H1 (cell line): ENCODE measurements around the gene LTC4S. TPM values are rescaled to one million over a fixed set of nuclear protein-coding genes. Genes with fewer than 3 reads are reported as not detected.
A peak's percentile ranks its signal among the peaks of the same experiment; 100 is the strongest.

Experiments
- CTCF ChIA-PET: fragments of 300-600 bp; sonication (Branson Sonifier 250); formaldehyde crosslinking; loops from one replicate; lab custom pipeline; 2021; ENCODE audit not compliant: partially characterized antibody; lab: Charles Lee
- POLR2A ChIA-PET: fragments of 300-600 bp; sonication (Branson Sonifier 250); formaldehyde crosslinking; loops from one replicate; lab custom pipeline; 2021; ENCODE audit warnings: inconsistent platforms; ENCODE audit not compliant: partially characterized antibody; lab: Charles Lee
- DNase-seq, 2 experiments: peaks; one replicate each; pipeline versions ENCODE4 v3.0.0 to v3.0.0-alpha.2; 2010 to 2022; ENCODE audit warnings: low spot score in 2 of 2, low read depth in 1 of 2, mixed read lengths in 1 of 2
- FAIRE-seq: peaks from 2 replicates; lab custom pipeline; 2011; peaks lifted over from hg19 to GRCh38; lab: Jason Lieb, UNC
- H2AFZ ChIP-seq: 2 replicates; pipeline ENCODE4 v1.8.1; 2012; ENCODE audit warnings: low read length, inconsistent platforms
- H2AK5ac ChIP-seq: 2 replicates; pipeline ENCODE4 v1.6.1; 2013; ENCODE audit warnings: low read depth, low read length
- H2BK120ac ChIP-seq: replicated peaks from 2 replicates; pipeline ENCODE3; 2013; ENCODE audit warnings: low read depth, low read length, inconsistent platforms
- H2BK12ac ChIP-seq: 2 replicates; pipeline ENCODE4 v1.6.1; 2013; ENCODE audit warnings: low read depth, low read length
- H2BK15ac ChIP-seq: 2 replicates; pipeline ENCODE4 v1.6.1; 2013; ENCODE audit warnings: low read length
- H2BK20ac ChIP-seq: 2 replicates; pipeline ENCODE4 v1.6.1; 2013; ENCODE audit warnings: low read length
- H2BK5ac ChIP-seq: 2 replicates; pipeline ENCODE4 v1.6.1; 2013; ENCODE audit warnings: low read depth, low read length
- H3K14ac ChIP-seq: 2 replicates; pipeline ENCODE4 v1.6.1; 2013; ENCODE audit warnings: inconsistent platforms; ENCODE audit not compliant: insufficient read length
- H3K18ac ChIP-seq: 2 replicates; pipeline ENCODE4 v1.6.1; 2013; ENCODE audit warnings: low read length; ENCODE audit errors: extremely low read depth
- H3K23ac ChIP-seq: 2 replicates; pipeline ENCODE4 v1.6.1; 2013; ENCODE audit warnings: inconsistent platforms; ENCODE audit not compliant: insufficient read length
- H3K23me2 ChIP-seq: 2 replicates; pipeline ENCODE4 v1.6.1; 2013; ENCODE audit warnings: low read depth, low read length
- H3K27ac ChIP-seq: 2 replicates; pipeline ENCODE4 v1.6.1; 2011; ENCODE audit warnings: low read depth, low read length, inconsistent platforms
- H3K27me3 ChIP-seq, 4 experiments: replicated peaks in 1 of 4; 1 replicate in 1 of 4; 2 replicates in 3 of 4; pipeline versions ENCODE4 v1.6.1 to v1.8.1; 2011 to 2013; ENCODE audit warnings: low read length in 3 of 4, mild to moderate bottlenecking in 3 of 4, inconsistent platforms in 2 of 4, mixed read lengths in 2 of 4, moderate library complexity in 1 of 4; ENCODE audit not compliant: control insufficient read depth in 3 of 4, insufficient read depth in 3 of 4; ENCODE audit errors: extremely low read depth in 1 of 4
- H3K36me3 ChIP-seq, 4 experiments: 2 replicates each; pipeline versions ENCODE4 v1.6.1 to v1.8.1; 2011 to 2013; ENCODE audit warnings: mild to moderate bottlenecking in 4 of 4, low read length in 3 of 4, moderate library complexity in 2 of 4, control low read depth in 1 of 4, inconsistent platforms in 1 of 4; ENCODE audit not compliant: insufficient read depth in 4 of 4, control insufficient read depth in 2 of 4
- H3K4ac ChIP-seq: replicated peaks from 2 replicates; pipeline ENCODE3; 2013; ENCODE audit warnings: low read length, low read depth, mixed read lengths, inconsistent platforms; ENCODE audit not compliant: insufficient read length
- H3K4me1 ChIP-seq, 4 experiments: replicated peaks in 1 of 4; 1 replicate in 1 of 4; 2 replicates in 3 of 4; pipeline versions ENCODE4 v1.6.1 to v1.8.1; 2011 to 2013; ENCODE audit warnings: low read length in 3 of 4, inconsistent platforms in 2 of 4, mixed read lengths in 1 of 4; ENCODE audit not compliant: insufficient read depth in 4 of 4, control insufficient read depth in 3 of 4
- H3K4me2 ChIP-seq, 2 experiments: 2 replicates each; pipeline versions ENCODE4 v1.6.1 to v1.8.1; 2011 to 2013; ENCODE audit warnings: low read depth in 2 of 2, low read length in 2 of 2, control low read depth in 1 of 2, inconsistent platforms in 1 of 2, mild to moderate bottlenecking in 1 of 2; ENCODE audit not compliant: insufficient read depth in 1 of 2
- H3K4me3 ChIP-seq, 4 experiments: fragments of 200-600, 300-600 bp in 1 of 4; sonication (generic), shearing (Covaris generic), sonication (Bioruptor Twin) in 1 of 4; 2 replicates each; pipeline versions ENCODE4 v1.5.1 to v1.8.1; 2011 to 2016; ENCODE audit warnings: low read length in 4 of 4, low read depth in 3 of 4, control low read depth in 2 of 4, inconsistent platforms in 2 of 4, mild to moderate bottlenecking in 2 of 4, mixed read lengths in 1 of 4, moderate library complexity in 1 of 4; ENCODE audit not compliant: insufficient read depth in 2 of 4; ENCODE audit errors: extremely low read depth in 1 of 4
- H3K56ac ChIP-seq: replicated peaks from 2 replicates; pipeline ENCODE3; 2013; ENCODE audit warnings: low read depth, mild to moderate bottlenecking, mixed read lengths, low read length, inconsistent platforms; ENCODE audit not compliant: insufficient read length
- H3K79me1 ChIP-seq: 2 replicates; pipeline ENCODE4 v1.6.1; 2013; ENCODE audit warnings: low read depth, low read length, control low read depth
- H3K79me2 ChIP-seq, 2 experiments: 2 replicates each; pipeline versions ENCODE4 v1.6.1 to v1.8.1; 2012 to 2013; ENCODE audit warnings: low read length in 2 of 2, mild to moderate bottlenecking in 2 of 2, inconsistent platforms in 1 of 2; ENCODE audit not compliant: insufficient read depth in 2 of 2, control insufficient read depth in 1 of 2
- H3K9ac ChIP-seq, 4 experiments: replicated peaks in 1 of 4; 1 replicate in 1 of 4; 2 replicates in 3 of 4; pipeline versions ENCODE4 v1.6.1 to v1.8.1; 2011 to 2013; ENCODE audit warnings: low read depth in 3 of 4, low read length in 3 of 4, control low read depth in 2 of 4, mild to moderate bottlenecking in 2 of 4, moderate library complexity in 2 of 4, inconsistent platforms in 1 of 4; ENCODE audit errors: extremely low read depth in 1 of 4
- H3K9me3 ChIP-seq, 2 experiments: 2 replicates each; pipeline versions ENCODE4 v1.6.1 to v1.8.1; 2012 to 2013; ENCODE audit warnings: mild to moderate bottlenecking in 2 of 2, moderate library complexity in 2 of 2, control low read depth in 1 of 2, inconsistent platforms in 1 of 2, low read depth in 1 of 2, low read length in 1 of 2, mixed read lengths in 1 of 2; ENCODE audit not compliant: insufficient read depth in 2 of 2
- H4K20me1 ChIP-seq, 2 experiments: replicated peaks in 1 of 2; 2 replicates each; pipeline versions ENCODE3 to v1.8.1; 2011 to 2013; ENCODE audit warnings: inconsistent platforms in 2 of 2, low read length in 2 of 2, mild to moderate bottlenecking in 1 of 2; ENCODE audit not compliant: insufficient read depth in 2 of 2, control insufficient read depth in 1 of 2
- H4K5ac ChIP-seq: 2 replicates; pipeline ENCODE4 v1.6.1; 2013; ENCODE audit warnings: low read length, low read depth, mixed read lengths, inconsistent platforms; ENCODE audit not compliant: insufficient read length
- H4K8ac ChIP-seq: 2 replicates; pipeline ENCODE4 v1.8.0; 2013; ENCODE audit warnings: mild to moderate bottlenecking, moderate library complexity, low read length, inconsistent platforms; ENCODE audit not compliant: insufficient read depth; ENCODE audit errors: extremely low read depth
- H4K91ac ChIP-seq: replicated peaks from 2 replicates; pipeline ENCODE3; 2013; ENCODE audit warnings: low read length, mixed read lengths, inconsistent platforms; ENCODE audit not compliant: insufficient read length
- BACH1 ChIP-seq: IDR thresholded peaks from 2 replicates; pipeline ENCODE4 v1.6.1; 2012; ENCODE audit warnings: low read length, improper control_type of control experiment
- CBX5 ChIP-seq: fragments of 300-800, 300-1000 bp; sonication (generic); IDR thresholded peaks from 2 replicates; pipeline ENCODE4 v1.7.1; 2016; ENCODE audit warnings: antibody characterized with exemption, low read length, low read depth
- CHD1 ChIP-seq: IDR thresholded peaks from 2 replicates; pipeline ENCODE4 v1.6.1; 2012; ENCODE audit warnings: low read depth, low read length, improper control_type of control experiment
- E2F6 ChIP-seq: IDR thresholded peaks from 2 replicates; pipeline ENCODE4 v1.6.1; 2012; ENCODE audit warnings: inconsistent platforms
- HDAC6 ChIP-seq: IDR thresholded peaks from one replicate; pipeline ENCODE4 v1.7.1; 2012; ENCODE audit warnings: low read depth, mild to moderate bottlenecking, inconsistent platforms, low read length, moderate library complexity
- NRF1 ChIP-seq: IDR thresholded peaks from 2 replicates; pipeline ENCODE4 v1.6.1; 2011; ENCODE audit warnings: mild to moderate bottlenecking, low read depth, low read length, improper control_type of control experiment
- POLR2A ChIP-seq, 2 experiments: IDR thresholded peaks; 1 replicate in 1 of 2; 2 replicates in 1 of 2; pipeline ENCODE4 v1.6.1; 2011; ENCODE audit warnings: low read depth in 2 of 2, low read length in 2 of 2, mild to moderate bottlenecking in 2 of 2; ENCODE audit errors: control extremely low read depth in 1 of 2
- RAD21 ChIP-seq, 2 experiments: IDR thresholded peaks in 1 of 2; conservative IDR thresholded peaks in 1 of 2; 2 replicates each; pipeline ENCODE4 v1.6.1; 2011; ENCODE audit warnings: low read depth in 2 of 2, low read length in 2 of 2, improper control_type of control experiment in 1 of 2, inconsistent platforms in 1 of 2, mild to moderate bottlenecking in 1 of 2, moderate library complexity in 1 of 2
- RXRA ChIP-seq: IDR thresholded peaks from 2 replicates; pipeline ENCODE4 v1.6.1; 2011; ENCODE audit warnings: low read depth, mild to moderate bottlenecking, low read length, moderate library complexity; ENCODE audit not compliant: insufficient read depth
- WGBS, 2 experiments: shearing (Covaris generic) in 1 of 2; methylation state at CpG; one replicate each; pipeline versions ENCODE4 v1.1.6 to v1.1.7; 2013 to 2015; ENCODE audit warnings: low lambda C conversion rate in 2 of 2, mixed read lengths in 2 of 2, inconsistent platforms in 1 of 2, low coverage in 1 of 2, missing lambda C conversion rate in 1 of 2; ENCODE audit not compliant: insufficient replicate concordance in 2 of 2, insufficient coverage in 1 of 2, insufficient read length in 1 of 2; ENCODE audit errors: extremely low coverage in 1 of 2, missing lambda C conversion rate in 1 of 2; 5-methylcytosine and 5-hydroxymethylcytosine counted together
- polyA plus RNA-seq, 7 experiments: library from polyadenylated mRNA; depleted of rRNA in 3 of 7; stranded (reverse) in 5 of 7; unstranded in 2 of 7; fragments of >200 nt in 5 of 7; fragments of 200-250 nt in 2 of 7; gene quantifications; 1 replicate in 5 of 7; 2 replicates in 1 of 7; 4 replicates in 1 of 7; pipeline versions ENCODE4 v1.2.1 to v1.2.3, GENCODE V29; 2011 to 2013; ENCODE audit warnings: missing spikeins in 2 of 7, mixed read lengths in 2 of 7
- total RNA-seq: library from RNA; stranded (reverse); fragmentation: NEBNext Ultra II Directional; extraction: Animal tissue kit (Norgen Biotek cat#: 25700); gene quantifications from 2 replicates; pipeline ENCODE4 v1.2.1, GENCODE V29; 2021

Gene LTC4S
- total and polyA plus RNA-seq, 2 of the 8 experiments (the other 6 are each of a cell fraction or from before 2014, with no cell fraction given) = 2.2 to 3.7 TPM

GRCh38 chr5:179827680-179828079 is 33.9 kb downstream of the LTC4S start:
- Histone ChIP-seq H4K20me1 (peaks cover 2 to 20% of the 10 kb centered on the region in 2 experiments), H3K9ac (no peak overlapping the region), H3K79me1 (peaks cover 2% of the 10 kb centered on the region), H4K8ac (no peak overlapping the region; the same call in 1 of the 2 replicates), H4K91ac (no peak overlapping the region), H2BK120ac (no peak overlapping the region), H3K9me3 (no peaks in the 10 kb centered on the region), H3K4me3 (no peak overlapping the region), H3K18ac (no peak overlapping the region; the same call in 1 of the 2 replicates), H3K27ac (no peak overlapping the region), H2AFZ (no peak overlapping the region), H3K4me2 (no peak overlapping the region), H2BK15ac (no peak overlapping the region), H3K4ac (no peak overlapping the region), H3K36me3 (peaks cover 18 to 78% (median 55%) of the 10 kb centered on the region in 4 experiments), H2AK5ac (peak overlapping the region; percentile 47; the same call in 1 of the 2 replicates), H3K4me1 (peaks cover 2 to 5% (median 3%) of the 10 kb centered on the region in 4 experiments; a peak in 6 of 7 replicates), H3K56ac (no peak overlapping the region), H3K23ac (no peak overlapping the region), H4K5ac (no peak overlapping the region), H2BK5ac (no peak overlapping the region), H3K23me2 (no peaks in the 10 kb centered on the region), H3K79me2 (peaks cover 0 to 12% of the 10 kb centered on the region in 2 experiments; a peak in 1 of 4 replicates), H2BK20ac (no peak overlapping the region), H3K14ac (no peak overlapping the region), H2BK12ac (no peak overlapping the region), H3K27me3 (no peaks in the 10 kb centered on the region)
- WGBS, 2 experiments = 84% methylated on average over 9 of the region's 9 CpGs; no CpG with 5 or more reads in 1 of the 2 experiments
- DNase-seq (no peak), FAIRE-seq (no peak)
- ChIA-PET POLR2A (interaction anchor here (0.7 to 5.0 kb wide), 7 partner anchors 9 to 64 kb away, joined by 3 to 31 read pairs (median 3); no protein-coding TSS in a partner anchor), CTCF (interaction anchor here (0.7 to 2.7 kb wide), 5 partner anchors 10 to 67 kb away, joined by 3 to 11 read pairs (median 3); no protein-coding TSS in a partner anchor)
- TF ChIP-seq HDAC6 = no peak
- no peak for TF ChIP-seq CBX5
- peak in 1 of 2 experiments; percentile 41; a peak in 1 of 3 replicates for TF ChIP-seq POLR2A (IDR thresholded peaks at IDR 0.05; ENCODE audit: control extremely low read depth in 1 of 2, low read depth in 2 of 2, low read length in 2 of 2)
- no peak for TF ChIP-seq CHD1
- no peak for TF ChIP-seq BACH1
- no peak for TF ChIP-seq RXRA
- no peak for TF ChIP-seq NRF1
- TF ChIP-seq RAD21 (IDR thresholded peaks at IDR 0.05 in 1 of 2, conservative IDR thresholded peaks at IDR 0.05 in 1 of 2; ENCODE audit: low read depth in 2 of 2, low read length in 2 of 2) = 0 out of 4 replicates have a peak, but pooled peaks of 1 of the 2 experiments have one; percentile 5
- no peak for TF ChIP-seq E2F6
